K562 (cell line): Measurements from ENCODE around the gene ADORA1. TPM values are rescaled to one million over a fixed set of nuclear protein-coding genes. Genes with fewer than 3 reads are reported as not detected.

Source experiments
- ATAC-seq: fragments of 200-7000 bp; cut with Tn5 transposase; 3 replicates; pipeline ENCODE4 v1.9.1; 2020; ENCODE audit warnings: moderate library complexity
- BruUV-seq: library from RNA; stranded (reverse); fragments of 400-500 nt; replicated peaks from 2 replicates; lab custom pipeline; 2021; lab: Mats Ljungman, UMichigan
- CTCF ChIA-PET: fragments of 300-600 bp; formaldehyde crosslinking; extraction: SDS; loops from one replicate; lab custom pipeline; 2021; ENCODE audit warnings: low intra/inter-chr PET ratio; lab: Yijun Ruan, JAX
- POLR2A ChIA-PET: fragments of 300-600, 350-650 bp; sonication (Branson Sonifier 250); formaldehyde crosslinking; extraction: SDS; loops from one replicate; lab custom pipeline; 2021; ENCODE audit warnings: antibody characterized with exemption, inconsistent platforms; lab: Yijun Ruan, JAX
- DNase-seq, 4 experiments: peaks; one replicate each; pipeline versions ENCODE4 v3.0.0 to v3.0.0-alpha.2; 2011 to 2018; ENCODE audit warnings: low spot score in 3 of 4, mixed read lengths in 3 of 4; ENCODE audit errors: extremely low read depth in 1 of 4
- FAIRE-seq: peaks from 2 replicates; lab custom pipeline; 2011; peaks lifted over from hg19 to GRCh38; lab: Jason Lieb, UNC
- H2AFZ ChIP-seq: 2 replicates; pipeline ENCODE4 v1.6.0; 2011; ENCODE audit warnings: low read depth, low read length, control low read depth, inconsistent platforms
- H3K27ac ChIP-seq: fragments of 200-600 bp; 3 replicates; pipeline ENCODE4 v1.8.0; 2011; ENCODE audit warnings: low read depth, mild to moderate bottlenecking, control low read depth, inconsistent platforms, low read length, moderate library complexity, mixed read lengths; ENCODE audit errors: extremely low read depth
- H3K27me3 ChIP-seq, 2 experiments: fragments of 300-600 bp in 1 of 2; 2 replicates in 1 of 2; 3 replicates in 1 of 2; pipeline versions ENCODE4 v1.6.0 to v1.8.0; 2011; ENCODE audit warnings: inconsistent platforms in 2 of 2, low read length in 2 of 2, mild to moderate bottlenecking in 1 of 2, mixed read lengths in 1 of 2, moderate library complexity in 1 of 2; ENCODE audit not compliant: control insufficient read depth in 2 of 2, insufficient read depth in 2 of 2
- H3K36me3 ChIP-seq: fragments of 300-600 bp; 3 replicates; pipeline ENCODE4 v1.8.0; 2011; ENCODE audit warnings: mild to moderate bottlenecking, low read length, inconsistent platforms; ENCODE audit not compliant: control insufficient read depth, insufficient read depth
- H3K4me1 ChIP-seq, 2 experiments: fragments of 200-600 bp in 1 of 2; replicated peaks in 1 of 2; 2 replicates in 1 of 2; 3 replicates in 1 of 2; pipeline versions ENCODE4 v1.5.1 to v1.8.0; 2011; ENCODE audit warnings: inconsistent platforms in 2 of 2, low read length in 2 of 2, mild to moderate bottlenecking in 1 of 2, mixed read lengths in 1 of 2, moderate library complexity in 1 of 2; ENCODE audit not compliant: control insufficient read depth in 2 of 2, insufficient read depth in 2 of 2
- H3K4me2 ChIP-seq: 2 replicates; pipeline ENCODE4 v1.6.1; 2011; ENCODE audit warnings: low read length, control low read depth, inconsistent platforms, mixed read lengths; ENCODE audit not compliant: insufficient read depth
- H3K4me3 ChIP-seq: fragments of 200-600 bp; sonication (generic), shearing (Covaris generic); 2 replicates; pipeline ENCODE4 v1.5.1; 2016; ENCODE audit warnings: control low read depth, inconsistent platforms
- H3K79me2 ChIP-seq: fragments of 200-600 bp; 3 replicates; pipeline ENCODE4 v1.8.0; 2011; ENCODE audit warnings: low read length, inconsistent platforms; ENCODE audit not compliant: control insufficient read depth, insufficient read depth
- H3K9ac ChIP-seq, 2 experiments: 2 replicates each; pipeline versions ENCODE4 v1.6.0 to v1.6.1; 2011; ENCODE audit warnings: low read depth in 2 of 2, low read length in 2 of 2, control low read depth in 1 of 2, inconsistent platforms in 1 of 2, mild to moderate bottlenecking in 1 of 2, mixed read lengths in 1 of 2; ENCODE audit not compliant: insufficient read depth in 1 of 2
- H3K9me1 ChIP-seq: one replicate; pipeline ENCODE4 v1.6.0; 2011; ENCODE audit warnings: inconsistent platforms, mild to moderate bottlenecking, low read length, moderate library complexity; ENCODE audit not compliant: control insufficient read depth, insufficient read depth
- H3K9me3 ChIP-seq: replicated peaks from 2 replicates; pipeline ENCODE4 v1.5.1; 2011; ENCODE audit warnings: low read depth, low read length, inconsistent platforms; ENCODE audit not compliant: control insufficient read depth, insufficient read depth
- H4K20me1 ChIP-seq: replicated peaks from 2 replicates; pipeline ENCODE4 v1.6.1; 2011; ENCODE audit warnings: low read length, inconsistent platforms, mixed read lengths; ENCODE audit not compliant: control insufficient read depth, insufficient read depth
- ARID2 ChIP-seq: fragments of 450-650 bp; IDR thresholded peaks from 2 replicates; pipeline ENCODE4 v1.6.1; 2017; ENCODE audit warnings: antibody characterized with exemption, mild to moderate bottlenecking
- CBX3 ChIP-seq, 2 experiments: IDR thresholded peaks; 1 replicate in 1 of 2; 2 replicates in 1 of 2; pipeline ENCODE4 v1.6.1; 2012; ENCODE audit warnings: inconsistent platforms in 2 of 2, low read length in 2 of 2, borderline replicate concordance in 1 of 2, control low read depth in 1 of 2
- NFRKB ChIP-seq: fragments of 450-650 bp; IDR thresholded peaks from 2 replicates; pipeline ENCODE4 v1.6.1; 2016; ENCODE audit warnings: low read depth
- NR2C1 ChIP-seq, 2 experiments: fragments of 450-650 bp; IDR thresholded peaks; 2 replicates each; pipeline ENCODE4 v1.6.1; 2017; ENCODE audit warnings: mild to moderate bottlenecking in 2 of 2, antibody characterized with exemption in 1 of 2, inconsistent platforms in 1 of 2, missing compliant biosample characterization in 1 of 2, missing genetic modification characterization in 1 of 2
- NRF1 ChIP-seq, 2 experiments: fragments of 450-650 bp; IDR thresholded peaks in 1 of 2; conservative IDR thresholded peaks in 1 of 2; 2 replicates each; pipeline ENCODE4 v1.6.1; 2014; ENCODE audit warnings: mild to moderate bottlenecking in 2 of 2
- PHTF2 ChIP-seq: fragments of 250-450 bp; sonication (Bioruptor Pico); IDR thresholded peaks from 2 replicates; pipeline ENCODE4 v1.5.0; 2021; ENCODE audit warnings: mild to moderate bottlenecking
- POLR2A ChIP-seq: fragments of 450-650 bp; conservative IDR thresholded peaks from 2 replicates; pipeline ENCODE4 v1.6.1; 2016
- ZBTB49 ChIP-seq: sonication (generic); formaldehyde crosslinking; IDR thresholded peaks from 2 replicates; pipeline ENCODE4 v1.8.0; 2022; ENCODE audit warnings: missing genetic modification reagents, mild to moderate bottlenecking, borderline replicate concordance
- ZFPM2 ChIP-seq: fragments of 250-450 bp; sonication (Bioruptor Pico); IDR thresholded peaks from 2 replicates; pipeline ENCODE4 v1.5.1; 2022; ENCODE audit warnings: mild to moderate bottlenecking
- ZNF311 ChIP-seq: fragments of 250-450 bp; sonication (Bioruptor Pico); IDR thresholded peaks from 2 replicates; pipeline ENCODE4 v1.4.0; 2020; ENCODE audit warnings: mild to moderate bottlenecking, moderate library complexity
- WGBS: fragments of 100-300 bp; shearing (Covaris generic); methylation state at CpG from one replicate; pipeline ENCODE4 v1.1.6; 2016; ENCODE audit warnings: low coverage, mixed read lengths; ENCODE audit not compliant: insufficient coverage; ENCODE audit errors: missing lambda C conversion rate; 5-methylcytosine and 5-hydroxymethylcytosine counted together
- in situ Hi-C: fragments of 300-500 bp; cut with MboI; formaldehyde crosslinking; loops from 4 replicates; pipeline ENCODE4 v1.15.0; 2018; ENCODE audit warnings: inconsistent platforms, mixed read lengths
- intact Hi-C: fragments of 100-400 bp; cut with micrococcal nuclease; formaldehyde crosslinking; loops from 2 replicates; pipeline ENCODE4 v1.14.2; 2022
- polyA plus RNA-seq, 8 experiments: library from polyadenylated mRNA; depleted of rRNA in 4 of 8; stranded (reverse) in 5 of 8; unstranded in 3 of 8; fragments of >200 nt; fragmentation: Nextera tagmentation in 2 of 8; fragmentation: Illumina TruSeq in 1 of 8; extraction: Ambion mirVana in 2 of 8; extraction: Trizol in 1 of 8; gene quantifications; 2 replicates each; pipeline versions ENCODE4 v1.2.1 to v1.2.3, GENCODE V29; 2011 to 2014; ENCODE audit warnings: inconsistent platforms in 1 of 8, missing spikeins in 1 of 8
- total RNA-seq, 7 experiments: library from RNA; depleted of rRNA in 6 of 7; stranded (reverse); fragments of >200 nt in 6 of 7; fragmentation: Illumina TruSeq in 2 of 7; extraction: Trizol in 2 of 7; gene quantifications; 2 replicates each; pipeline versions ENCODE4 v1.2.1 to v1.2.3, GENCODE V29; 2011 to 2021; ENCODE audit warnings: low replicate concordance in 1 of 7
- TF ChIP-seq, protein P1 (sequence below): fragments of 450-650 bp; IDR thresholded peaks from 2 replicates; pipeline ENCODE4 v1.6.1; 2017; ENCODE audit warnings: antibody characterized with exemption, mild to moderate bottlenecking

ADORA1 gene
- total and polyA plus RNA-seq, 9 of the 15 experiments (the other 6 are each of a cell fraction or from before 2014, with no cell fraction given), result not detected

- H2AFZ ChIP-seq, result no peak overlapping the region
- ChIA-PET CTCF (no interaction called here), POLR2A (interaction anchor here (0.5 to 0.7 kb wide), 3 partner anchors 12 to 372 kb away, joined by 3 to 4 read pairs (median 3); no protein-coding TSS in a partner anchor)
- no TSS peak for BruUV-seq
- ATAC-seq (no peak), DNase-seq (no peak), FAIRE-seq (no peak)
- WGBS, result 0% methylated on average over 11 of the region's 11 CpGs
- peaks cover 3 to 61% of the 10 kb centered on the region in 2 experiments; a peak in 3 of 5 replicates for H3K27me3 ChIP-seq
- H3K9ac ChIP-seq, result 0 out of 4 replicates have a peak overlapping the region, but pooled peaks of 1 of the 2 experiments have one; percentile 2
- H3K27ac ChIP-seq, result no peak overlapping the region
- no peaks in the 10 kb centered on the region for H3K9me3 ChIP-seq
- H4K20me1 ChIP-seq, result peaks cover 11% of the 10 kb centered on the region
- H3K9me1 ChIP-seq, result no peaks in the 10 kb centered on the region
- H3K79me2 ChIP-seq, result no peaks in the 10 kb centered on the region
- in situ Hi-C loops, result no loop called here
- H3K4me2 ChIP-seq, result no peak overlapping the region
- no peaks in the 10 kb centered on the region for H3K36me3 ChIP-seq
- intact Hi-C loops, result no loop called here
- H3K4me3 ChIP-seq, result no peak overlapping the region
- peaks cover 0 to 5% of the 10 kb centered on the region in 2 experiments; a peak in 1 of 5 replicates for H3K4me1 ChIP-seq
- TF ChIP-seq ZFPM2 (CRISPR knock-in tag) (no peak), NFRKB (no peak), ZBTB49 (CRISPR knock-in tag) (no peak), NRF1 (conservative IDR thresholded peaks at IDR 0.05 in 1 of 2, IDR thresholded peaks at IDR 0.05 in 1 of 2) (no peak), ZNF311 (no peak), NR2C1 (IDR thresholded peaks at IDR 0.05) (no peak), NR2C1 (tag; IDR thresholded peaks at IDR 0.05) (no peak), ARID2 (no peak), CBX3 (IDR thresholded peaks at IDR 0.05; ENCODE audit: borderline replicate concordance in 1 of 2, low read length in 2 of 2) (no peak), POLR2A (no peak), PHTF2 (CRISPR knock-in tag) (no peak)
- TF ChIP-seq, protein P1, sequence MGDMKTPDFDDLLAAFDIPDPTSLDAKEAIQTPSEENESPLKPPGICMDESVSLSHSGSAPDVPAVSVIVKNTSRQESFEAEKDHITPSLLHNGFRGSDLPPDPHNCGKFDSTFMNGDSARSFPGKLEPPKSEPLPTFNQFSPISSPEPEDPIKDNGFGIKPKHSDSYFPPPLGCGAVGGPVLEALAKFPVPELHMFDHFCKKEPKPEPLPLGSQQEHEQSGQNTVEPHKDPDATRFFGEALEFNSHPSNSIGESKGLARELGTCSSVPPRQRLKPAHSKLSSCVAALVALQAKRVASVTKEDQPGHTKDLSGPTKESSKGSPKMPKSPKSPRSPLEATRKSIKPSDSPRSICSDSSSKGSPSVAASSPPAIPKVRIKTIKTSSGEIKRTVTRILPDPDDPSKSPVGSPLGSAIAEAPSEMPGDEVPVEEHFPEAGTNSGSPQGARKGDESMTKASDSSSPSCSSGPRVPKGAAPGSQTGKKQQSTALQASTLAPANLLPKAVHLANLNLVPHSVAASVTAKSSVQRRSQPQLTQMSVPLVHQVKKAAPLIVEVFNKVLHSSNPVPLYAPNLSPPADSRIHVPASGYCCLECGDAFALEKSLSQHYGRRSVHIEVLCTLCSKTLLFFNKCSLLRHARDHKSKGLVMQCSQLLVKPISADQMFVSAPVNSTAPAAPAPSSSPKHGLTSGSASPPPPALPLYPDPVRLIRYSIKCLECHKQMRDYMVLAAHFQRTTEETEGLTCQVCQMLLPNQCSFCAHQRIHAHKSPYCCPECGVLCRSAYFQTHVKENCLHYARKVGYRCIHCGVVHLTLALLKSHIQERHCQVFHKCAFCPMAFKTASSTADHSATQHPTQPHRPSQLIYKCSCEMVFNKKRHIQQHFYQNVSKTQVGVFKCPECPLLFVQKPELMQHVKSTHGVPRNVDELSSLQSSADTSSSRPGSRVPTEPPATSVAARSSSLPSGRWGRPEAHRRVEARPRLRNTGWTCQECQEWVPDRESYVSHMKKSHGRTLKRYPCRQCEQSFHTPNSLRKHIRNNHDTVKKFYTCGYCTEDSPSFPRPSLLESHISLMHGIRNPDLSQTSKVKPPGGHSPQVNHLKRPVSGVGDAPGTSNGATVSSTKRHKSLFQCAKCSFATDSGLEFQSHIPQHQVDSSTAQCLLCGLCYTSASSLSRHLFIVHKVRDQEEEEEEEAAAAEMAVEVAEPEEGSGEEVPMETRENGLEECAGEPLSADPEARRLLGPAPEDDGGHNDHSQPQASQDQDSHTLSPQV, result no peak
Observed at GRCh38 chr1:203121186-203122015, 6.1 kb upstream of the ADORA1 start.
